ENCODE results near the gene NEURL2.
"Not testable (repeated sequence)": the region's sequence is repeated elsewhere in the genome, so short reads cannot be mapped to it uniquely, and the experiment has no call there.

Gene NEURL2

DNA sequence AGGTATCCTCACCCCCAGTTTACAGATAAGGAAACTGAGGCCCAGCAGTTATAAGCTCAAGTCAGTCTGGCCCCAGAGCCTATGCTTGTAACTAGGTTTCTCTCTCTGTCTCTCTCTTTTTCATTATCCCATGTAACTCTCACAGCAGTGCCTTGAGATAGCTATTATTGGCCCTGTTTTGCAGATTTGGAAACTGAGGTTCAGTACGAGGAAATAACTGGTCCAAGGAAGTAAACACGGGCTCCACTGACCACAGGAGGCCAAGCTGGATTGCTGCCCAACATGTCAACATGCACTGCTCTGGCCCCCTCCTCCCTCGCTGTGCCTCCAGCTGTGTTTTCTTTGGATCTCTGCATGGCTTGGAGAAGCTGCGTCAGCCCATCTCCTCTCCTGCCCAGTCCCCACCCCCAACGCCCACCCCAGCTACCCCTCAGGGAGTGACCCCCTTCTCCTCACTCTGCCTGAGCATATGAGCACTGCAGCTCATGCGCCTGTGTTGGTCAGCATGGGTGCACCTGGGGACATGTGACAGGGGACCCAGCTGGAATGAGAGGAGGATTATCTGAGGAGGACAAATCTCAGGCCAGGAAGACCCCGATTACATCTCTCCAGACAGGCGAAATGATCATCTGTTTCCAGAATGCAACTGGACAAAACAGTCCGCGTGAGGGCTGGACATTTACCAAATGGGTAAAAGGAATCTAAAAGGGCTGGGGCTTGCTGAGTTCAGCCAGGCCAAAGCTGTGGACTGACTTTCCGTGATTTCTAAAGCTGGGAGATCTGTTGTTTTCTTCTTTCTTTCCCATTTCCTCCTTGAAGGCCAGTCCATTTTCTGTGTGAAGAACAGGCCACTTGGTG lies 28.8 kb upstream of the NEURL2 start:
- peak; percentile 84 for DNase-seq

DNA sequence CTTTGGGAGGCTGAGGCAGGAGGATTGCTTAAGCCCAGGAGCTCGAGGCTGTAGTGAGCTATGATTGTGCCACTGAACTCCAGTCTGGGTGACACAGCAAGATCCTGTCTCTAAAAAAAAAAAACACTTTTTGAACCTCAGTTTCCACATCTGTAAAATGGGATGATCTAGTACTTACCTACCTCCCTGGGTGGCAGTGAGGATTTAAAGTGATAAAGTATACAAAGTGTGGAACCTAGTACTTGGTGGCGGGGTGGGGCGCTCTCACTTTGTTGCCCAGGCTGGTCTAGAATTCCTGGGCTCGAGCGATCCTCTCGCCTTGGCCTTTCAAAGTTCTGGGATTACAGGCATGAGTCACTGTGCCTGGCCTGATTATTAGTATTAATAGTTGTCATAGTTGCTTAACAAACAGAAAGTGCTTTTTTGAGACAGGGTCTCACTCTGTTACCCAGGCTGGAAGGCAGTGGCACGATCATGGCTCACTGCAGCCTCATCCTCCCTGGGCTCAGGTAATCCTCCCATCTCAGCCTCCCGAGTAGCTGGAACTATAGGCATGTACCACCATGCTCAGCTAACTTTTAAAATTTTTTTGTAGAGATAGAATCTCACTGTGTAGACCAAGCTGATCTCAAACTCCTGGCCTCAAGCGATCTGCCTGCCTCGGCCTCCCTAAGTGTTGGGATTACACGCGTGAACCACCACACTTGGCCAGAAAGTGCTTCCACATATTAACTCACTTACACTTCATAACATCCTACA lies 27.9 kb upstream of the NEURL2 start:
- no peak for DNase-seq

GRCh38 chr20:45918182-45918737 lies 27.3 kb upstream of the NEURL2 start:
- no peak for DNase-seq

- DNase-seq: peak; percentile 83
Measured at GRCh38 chr20:45917790-45918141, 26.8 kb upstream of the NEURL2 start.

DNA sequence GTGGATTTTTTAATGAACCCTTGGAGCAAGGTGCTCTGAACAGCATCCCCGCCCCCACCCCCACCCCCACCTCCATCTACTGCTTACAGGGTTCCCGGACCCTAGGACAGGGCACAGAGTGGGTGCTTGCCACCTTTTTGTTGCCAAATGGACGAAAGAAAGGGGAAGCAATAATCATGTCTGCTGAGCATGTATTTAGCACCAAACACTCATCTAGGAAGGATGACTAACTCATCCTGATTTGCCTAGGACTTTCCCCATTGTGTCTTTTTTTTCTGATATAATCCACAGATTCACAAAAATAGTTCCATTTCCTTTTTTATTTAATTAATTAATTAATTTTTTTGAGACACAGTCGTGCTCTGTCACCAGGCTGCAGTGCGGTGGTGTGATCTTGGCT lies 22.1 kb upstream of the NEURL2 start:
- DNase-seq: no peak

DNA sequence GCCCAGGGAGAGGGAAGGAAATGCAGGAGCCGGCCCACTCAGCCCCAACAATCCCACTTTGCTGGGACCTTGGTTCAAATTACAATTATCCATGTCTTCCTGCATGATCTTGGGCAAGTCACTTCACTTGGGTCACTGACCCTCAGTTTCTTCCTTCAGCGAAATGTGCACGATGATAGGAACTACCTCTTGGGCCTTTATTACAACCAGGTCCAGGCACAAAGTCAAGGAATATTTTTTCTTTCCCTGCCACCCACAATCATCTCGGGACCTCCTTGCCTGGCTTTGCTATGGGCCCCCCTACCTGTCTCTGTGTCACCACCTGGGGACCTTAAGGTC lies 21.3 kb upstream of the NEURL2 start:
- DNase-seq: no peak

DNA sequence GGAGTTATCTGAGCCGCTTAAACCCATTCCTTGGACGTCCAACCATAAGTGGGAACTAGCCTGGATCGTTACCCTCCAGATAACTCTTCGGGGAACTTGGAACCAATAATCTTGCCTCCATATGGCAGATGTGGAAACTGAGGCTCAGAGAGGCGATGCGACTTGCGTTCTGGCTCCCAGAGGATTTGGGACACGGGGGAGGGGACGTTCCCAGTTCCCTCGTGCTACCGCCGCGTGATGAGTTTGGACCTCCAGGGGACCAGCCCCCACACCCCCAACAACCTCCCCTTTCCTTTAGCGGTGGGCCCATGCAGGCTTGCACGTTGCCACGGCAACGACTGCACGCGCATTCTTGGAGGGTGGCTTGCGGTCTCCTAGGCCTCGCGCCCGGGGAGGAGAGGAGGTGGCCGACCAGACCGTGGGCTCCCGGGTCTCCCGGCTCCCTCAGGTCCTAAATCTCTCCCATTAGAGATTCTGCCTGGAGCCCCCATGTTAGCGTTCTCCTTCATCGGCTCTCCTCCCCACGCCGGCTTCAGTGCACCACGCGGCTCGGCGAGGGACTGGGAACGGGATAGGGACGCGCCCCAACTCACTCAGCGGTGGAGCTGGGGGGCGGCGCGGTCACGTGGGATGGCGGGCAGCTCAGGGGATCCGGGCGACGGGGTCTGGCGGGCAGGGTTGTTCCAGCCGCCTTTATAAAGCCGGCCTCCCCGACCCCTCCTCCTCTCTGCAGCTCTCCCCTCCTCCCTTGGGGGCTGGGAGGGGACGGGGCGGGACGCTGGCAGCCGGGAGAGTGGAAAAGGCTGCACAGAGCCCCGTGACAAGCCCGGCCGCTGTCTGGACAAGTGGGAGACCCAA lies 20.7 kb upstream of the NEURL2 start, which contains the start of gene PLTP:
TSS of gene PLTP (minus strand) at position 670 of the 858 bp plus-strand sequence. CDS start 703 bp downstream, outside the sequence.
- peak; percentile 85 for DNase-seq

DNA sequence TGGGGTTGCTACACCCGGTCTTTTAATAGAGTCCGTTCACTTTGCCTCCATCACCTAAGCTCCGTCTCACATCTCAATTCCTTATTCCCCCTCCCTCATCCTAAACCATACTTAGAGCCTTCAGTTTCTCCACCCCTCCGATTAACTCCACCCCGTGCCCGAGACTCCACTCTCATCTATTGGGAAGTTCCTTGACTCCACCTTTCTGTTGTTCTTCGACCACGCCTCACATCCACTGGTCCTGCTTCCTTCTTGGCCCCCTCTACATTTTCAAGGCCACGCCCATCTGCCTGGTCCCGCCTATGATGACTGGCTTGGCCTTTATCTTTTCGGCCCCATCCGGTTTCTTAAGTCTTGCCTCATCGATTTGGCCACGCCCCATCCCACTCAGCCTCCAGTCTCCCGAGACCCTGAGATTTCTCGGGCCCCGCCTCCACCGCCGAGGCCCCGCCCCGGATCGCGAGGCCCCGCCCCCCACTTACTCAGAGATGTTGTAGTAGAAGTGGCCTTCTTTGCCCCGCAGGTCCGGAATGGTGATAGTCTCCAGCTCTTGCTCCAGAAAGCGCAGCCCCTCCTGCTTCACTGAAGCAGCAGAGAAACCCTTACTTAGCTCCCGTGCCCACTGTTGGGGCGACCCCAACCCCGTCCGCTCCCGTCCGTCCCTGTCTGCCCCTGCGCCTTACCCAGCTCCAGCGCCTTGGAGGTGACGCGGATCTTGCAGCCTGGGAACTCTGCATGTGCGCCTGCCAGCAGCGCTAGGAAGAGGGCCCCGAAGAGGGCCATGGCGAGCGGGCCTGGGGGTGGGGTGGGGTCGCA lies 19.9 kb upstream of the NEURL2 start:
- DNase-seq: peak; percentile 94

- DNase-seq: no peak
Measured at GRCh38 chr20:45909817-45910669, 19.0 kb upstream of the NEURL2 start.

- DNase-seq: no peak
Measured at GRCh38 chr20:45909336-45909808, 18.4 kb upstream of the NEURL2 start.

DNA sequence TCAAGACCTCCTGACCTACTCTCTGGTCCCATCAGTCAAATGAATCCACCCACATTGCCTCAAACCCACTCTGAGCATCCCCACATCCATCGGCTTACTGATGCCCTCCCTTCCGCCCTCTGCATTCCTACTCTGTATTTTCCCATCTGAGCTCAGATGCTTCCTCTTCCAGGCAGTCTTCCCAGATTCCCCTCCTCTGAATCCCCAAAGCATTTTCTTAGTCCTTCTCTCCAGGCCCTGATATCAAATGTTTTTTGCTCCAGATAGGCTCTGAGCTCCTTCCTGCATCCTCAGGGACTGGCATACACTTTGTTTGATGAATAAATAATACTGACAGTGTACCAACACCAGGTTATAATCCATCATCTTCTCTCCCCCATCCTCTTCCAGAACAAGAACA lies 17.1 kb upstream of the NEURL2 start:
- no peak for DNase-seq

- no peak for DNase-seq
Measured at GRCh38 chr20:45907219-45907948, 16.4 kb upstream of the NEURL2 start.

DNA sequence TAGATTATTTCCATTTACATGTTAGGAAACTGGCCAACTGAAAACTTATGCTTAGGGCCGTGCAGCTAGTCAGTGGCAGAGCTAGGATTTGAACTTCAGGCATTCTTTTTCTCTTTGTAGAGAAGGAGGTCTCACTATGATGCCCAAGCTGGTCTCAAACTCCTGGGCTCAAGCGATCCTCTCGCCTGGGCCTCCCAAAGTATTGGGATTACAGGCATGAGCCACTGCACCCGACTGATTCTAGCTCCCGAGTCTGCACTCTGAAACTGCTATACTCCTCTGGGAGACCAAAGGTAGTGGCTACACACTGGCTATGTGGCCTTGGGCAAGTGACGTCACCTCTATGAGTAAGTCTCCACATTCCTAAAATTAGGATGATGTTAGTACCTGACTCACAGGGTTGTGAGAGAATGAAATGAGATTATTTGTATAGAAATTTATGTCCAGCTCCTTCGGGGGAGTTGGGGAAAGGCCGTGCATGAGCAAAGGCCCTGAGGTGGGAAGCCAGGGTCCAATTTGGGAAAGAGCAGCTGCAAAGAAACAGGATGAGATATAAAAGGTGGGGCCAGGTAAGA lies 14.6 kb upstream of the NEURL2 start:
- no peak for DNase-seq

GRCh38 chr20:45904583-45905504 lies 13.8 kb upstream of the NEURL2 start:
- DNase-seq: no peak

DNA sequence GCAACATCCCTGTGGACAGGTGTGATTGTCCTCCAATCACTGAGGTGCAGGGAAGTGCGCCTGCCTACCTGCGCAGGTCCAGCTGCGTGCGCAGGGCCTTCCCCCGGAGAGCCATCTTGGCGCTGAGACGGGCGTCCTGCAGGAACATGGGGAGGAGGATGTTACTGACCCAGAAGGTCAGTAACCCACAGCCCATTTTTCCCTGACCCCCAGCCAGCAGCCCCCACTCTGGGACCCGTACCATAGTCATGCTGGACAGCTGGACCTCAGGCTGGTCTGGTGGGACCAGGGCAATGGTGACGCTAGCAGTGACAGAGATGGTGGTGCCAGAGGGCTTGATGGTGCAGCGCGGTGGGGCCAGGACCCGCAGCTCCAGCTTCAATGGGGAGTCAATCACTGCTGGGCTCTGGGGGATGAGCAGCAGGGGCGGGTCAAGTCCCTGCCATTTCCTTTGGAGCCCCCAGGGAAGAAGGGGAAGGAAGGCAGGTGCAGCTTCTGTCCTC lies 11.2 kb upstream of the NEURL2 start:
- no peak for DNase-seq

- DNase-seq: not testable (repeated sequence)
Measured at GRCh38 chr20:45901332-45901731, 10.3 kb upstream of the NEURL2 start.

DNA sequence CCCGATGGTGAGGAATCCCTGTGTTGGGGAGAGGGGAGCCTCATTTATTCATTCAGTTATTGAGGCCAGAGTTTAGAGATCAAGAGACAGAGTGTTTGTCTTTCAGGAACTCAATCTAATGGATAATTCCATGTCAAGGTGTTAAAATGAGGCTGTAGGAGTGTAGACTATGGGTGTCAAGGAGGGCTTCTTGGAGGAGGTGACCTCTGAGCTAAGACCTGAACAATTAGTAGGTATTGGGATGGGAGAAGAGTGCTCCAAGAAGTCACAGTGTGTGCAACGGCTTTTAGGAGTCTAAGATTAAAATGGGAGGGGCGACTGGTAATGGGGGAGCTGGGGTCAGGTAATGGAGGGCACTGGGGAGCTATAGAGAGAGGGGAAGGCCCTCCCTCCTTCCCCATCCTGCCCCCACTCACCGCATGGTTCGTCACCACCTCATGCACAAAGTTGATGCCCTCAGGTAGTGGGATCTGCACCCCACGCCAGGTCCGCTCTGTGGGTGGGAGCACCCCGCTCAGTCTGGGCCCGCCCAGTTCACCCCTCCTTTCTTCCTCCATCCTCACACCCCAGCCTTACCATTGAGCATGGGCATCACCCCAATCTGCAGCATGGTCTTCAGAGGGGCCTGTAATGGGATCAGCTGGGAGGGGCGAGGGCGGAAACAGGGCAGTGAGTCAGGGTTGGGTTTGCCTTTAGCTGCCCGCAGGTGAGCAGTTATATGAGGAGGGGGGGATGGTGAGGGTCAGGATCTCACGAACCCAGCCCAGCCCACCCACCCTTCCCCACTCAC lies 8.2 kb upstream of the NEURL2 start:
- no peak for DNase-seq

DNA sequence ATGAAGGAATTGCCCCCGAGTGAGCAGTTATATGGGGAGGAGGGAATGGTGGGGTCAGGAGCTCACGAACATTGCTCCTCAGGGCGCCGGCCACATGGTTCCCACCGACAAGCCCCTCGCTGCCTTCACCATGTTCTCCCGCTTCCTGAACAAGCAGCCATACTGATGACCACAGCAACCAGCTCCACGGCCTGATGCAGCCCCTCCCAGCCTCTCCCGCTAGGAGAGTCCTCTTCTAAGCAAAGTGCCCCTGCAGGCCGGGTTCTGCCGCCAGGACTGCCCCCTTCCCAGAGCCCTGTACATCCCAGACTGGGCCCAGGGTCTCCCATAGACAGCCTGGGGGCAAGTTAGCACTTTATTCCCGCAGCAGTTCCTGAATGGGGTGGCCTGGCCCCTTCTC lies 7.3 kb upstream of the NEURL2 start:
- DNase-seq: no peak

All from right hindlimb (tissue), 1 donor.